Endothelial cell of umbilical vein (primary cell): Measurements from ENCODE around the gene AP3S2. TPM values are rescaled to one million over a fixed set of nuclear protein-coding genes. Genes with fewer than 3 reads are reported as not detected.

ENCODE experiments used
- BruUV-seq: library from RNA; stranded (reverse); fragments of 400-500 nt; replicated peaks from 2 replicates; lab custom pipeline; 2021; lab: Mats Ljungman, UMichigan
- CTCF ChIA-PET: fragments of 300-600, 350-600 bp; sonication (Branson Sonifier 250); formaldehyde crosslinking; loops from one replicate; lab custom pipeline; 2021; ENCODE audit warnings: antibody characterized with exemption, inconsistent platforms; lab: Charles Lee
- POLR2A ChIA-PET: fragments of 300-600, 350-600 bp; sonication (Branson Sonifier 250); formaldehyde crosslinking; loops from one replicate; lab custom pipeline; 2021; ENCODE audit warnings: antibody characterized with exemption, inconsistent platforms; lab: Charles Lee
- DNase-seq: peaks from one replicate; pipeline ENCODE4 v3.0.0-alpha.2; 2011; ENCODE audit warnings: low read depth, low spot score
- FAIRE-seq: peaks from 2 replicates; lab custom pipeline; 2011; peaks lifted over from hg19 to GRCh38; lab: Jason Lieb, UNC
- H2AFZ ChIP-seq: 2 replicates; pipeline ENCODE4 v1.6.0; 2012; ENCODE audit warnings: low read depth, low read length, control low read depth, inconsistent platforms
- H3K27ac ChIP-seq: 2 replicates; pipeline ENCODE4 v1.5.1; 2011; ENCODE audit warnings: low read depth, mild to moderate bottlenecking, control low read depth, low read length, moderate library complexity; ENCODE audit not compliant: insufficient read depth
- H3K27me3 ChIP-seq, 2 experiments: 2 replicates each; pipeline versions ENCODE4 v1.6.0 to v1.6.1; 2011; ENCODE audit warnings: low read length in 2 of 2, mixed read lengths in 1 of 2; ENCODE audit not compliant: control insufficient read depth in 2 of 2, insufficient read depth in 2 of 2
- H3K36me3 ChIP-seq, 2 experiments: 2 replicates in 1 of 2; 3 replicates in 1 of 2; pipeline ENCODE4 v1.5.1; 2011; ENCODE audit warnings: low read length in 2 of 2, mild to moderate bottlenecking in 1 of 2, moderate library complexity in 1 of 2; ENCODE audit not compliant: control insufficient read depth in 2 of 2, insufficient read depth in 2 of 2; ENCODE audit errors: extremely low read depth in 1 of 2
- H3K4me1 ChIP-seq: 3 replicates; pipeline ENCODE4 v1.5.1; 2011; ENCODE audit warnings: mild to moderate bottlenecking, low read length; ENCODE audit not compliant: control insufficient read depth, insufficient read depth; ENCODE audit errors: extremely low read depth
- H3K4me2 ChIP-seq: 2 replicates; pipeline ENCODE4 v1.6.1; 2011; ENCODE audit warnings: low read length, control low read depth, mixed read lengths; ENCODE audit not compliant: insufficient read depth
- H3K4me3 ChIP-seq, 3 experiments: fragments of 200-600 bp in 1 of 3; sonication (generic), shearing (Covaris generic) in 1 of 3; replicated peaks in 1 of 3; 2 replicates each; pipeline ENCODE4 v1.5.1; 2011 to 2016; ENCODE audit warnings: control low read depth in 3 of 3, low read length in 3 of 3, mild to moderate bottlenecking in 2 of 3, inconsistent platforms in 1 of 3, low read depth in 1 of 3, moderate library complexity in 1 of 3; ENCODE audit not compliant: insufficient read depth in 1 of 3
- H3K79me2 ChIP-seq: 2 replicates; pipeline ENCODE4 v1.6.0; 2012; ENCODE audit warnings: low read length, inconsistent platforms; ENCODE audit not compliant: control insufficient read depth, insufficient read depth
- H3K9ac ChIP-seq: replicated peaks from 2 replicates; pipeline ENCODE3; 2011; ENCODE audit warnings: low read length, control low read depth; ENCODE audit not compliant: insufficient read depth; ENCODE audit errors: extremely low read depth
- H3K9me1 ChIP-seq: replicated peaks from 3 replicates; pipeline ENCODE4 v1.6.0; 2011; ENCODE audit warnings: mild to moderate bottlenecking, low read length; ENCODE audit not compliant: control insufficient read depth, insufficient read depth; ENCODE audit errors: extremely low read depth
- H3K9me3 ChIP-seq: replicated peaks from 2 replicates; pipeline ENCODE4 v1.5.1; 2012; ENCODE audit warnings: low read length, inconsistent platforms; ENCODE audit not compliant: control insufficient read depth, insufficient read depth
- H4K20me1 ChIP-seq: replicated peaks from 2 replicates; pipeline ENCODE3; 2011; ENCODE audit warnings: mild to moderate bottlenecking, low read length; ENCODE audit not compliant: control insufficient read depth, insufficient read depth; ENCODE audit errors: extremely low read depth
- EZH2 ChIP-seq: IDR thresholded peaks from 2 replicates; pipeline ENCODE4 v1.6.1; 2012; ENCODE audit warnings: borderline replicate concordance, low read depth, mild to moderate bottlenecking, moderate library complexity, low read length, inconsistent platforms; ENCODE audit not compliant: severe bottlenecking
- FOS ChIP-seq: IDR thresholded peaks from 2 replicates; pipeline ENCODE4 v1.6.1; 2011; ENCODE audit warnings: mild to moderate bottlenecking, low read length, moderate library complexity, borderline replicate concordance; ENCODE audit not compliant: insufficient read depth
- GATA2 ChIP-seq: IDR thresholded peaks from 2 replicates; pipeline ENCODE4 v1.7.0; 2011; ENCODE audit warnings: low read depth, mild to moderate bottlenecking, moderate library complexity, mixed read lengths, low read length; ENCODE audit not compliant: insufficient read length, insufficient read depth
- JUN ChIP-seq: IDR thresholded peaks from 2 replicates; pipeline ENCODE4 v1.6.1; 2011; ENCODE audit warnings: borderline replicate concordance, low read depth; ENCODE audit not compliant: insufficient read length, insufficient read depth
- MYC ChIP-seq: IDR thresholded peaks from one replicate; pipeline ENCODE4 v1.6.1; 2011; ENCODE audit warnings: mild to moderate bottlenecking, low read depth, low read length
- POLR2A ChIP-seq: IDR thresholded peaks from 2 replicates; pipeline ENCODE4 v1.6.1; 2012; ENCODE audit warnings: low read depth, mild to moderate bottlenecking, control low read depth, low read length
- POLR2AphosphoS5 ChIP-seq: IDR thresholded peaks from 2 replicates; pipeline ENCODE4 v1.6.1; 2012; ENCODE audit warnings: low read depth, mild to moderate bottlenecking, control low read depth, low read length, moderate library complexity; ENCODE audit not compliant: insufficient read depth
- dilution Hi-C: fragments of 300-500 bp; cut with MboI; formaldehyde crosslinking; loops from one replicate; pipeline ENCODE4 v1.15.0; 2019; ENCODE audit warnings: low sequenced_read_pairs; ENCODE audit not compliant: extremely low pct_ligation_motif_present
- intact Hi-C: fragments of 100-400 bp; cut with micrococcal nuclease; formaldehyde crosslinking; loops from one replicate; pipeline ENCODE4 v1.10.0; 2022
- polyA plus RNA-seq, 4 experiments: library from polyadenylated mRNA; depleted of rRNA in 3 of 4; stranded (reverse) in 3 of 4; unstranded in 1 of 4; fragments of >200 nt; gene quantifications; 2 replicates each; pipeline versions ENCODE4 v1.2.1 to v1.2.3, GENCODE V29; 2011 to 2012; ENCODE audit warnings: missing spikeins in 1 of 4
- total RNA-seq: library from RNA; stranded (reverse); gene quantifications from 2 replicates; pipeline ENCODE4 v1.2.3, GENCODE V29; 2021
- TF ChIP-seq, protein P1 (sequence below): IDR thresholded peaks from 2 replicates; pipeline ENCODE4 v1.6.1; 2011; ENCODE audit not compliant: insufficient read depth, insufficient read length
- TF ChIP-seq, protein P2 (sequence below), 2 donors: IDR thresholded peaks; 1 replicate in 1 of 2; 2 replicates in 1 of 2; pipeline ENCODE4 v1.5.1; 2011; ENCODE audit warnings: low read length in 2 of 2, mild to moderate bottlenecking in 2 of 2, moderate library complexity in 2 of 2, control low read depth in 1 of 2, inconsistent platforms in 1 of 2, low read depth in 1 of 2; ENCODE audit not compliant: insufficient read depth in 1 of 2; ENCODE audit errors: extremely low read depth in 1 of 2

AP3S2 gene
- total and polyA plus RNA-seq, 2 donors (not counting 3 experiments of a cell fraction or from before 2014, with no cell fraction given), result 14.6 to 31.1 TPM

DNA sequence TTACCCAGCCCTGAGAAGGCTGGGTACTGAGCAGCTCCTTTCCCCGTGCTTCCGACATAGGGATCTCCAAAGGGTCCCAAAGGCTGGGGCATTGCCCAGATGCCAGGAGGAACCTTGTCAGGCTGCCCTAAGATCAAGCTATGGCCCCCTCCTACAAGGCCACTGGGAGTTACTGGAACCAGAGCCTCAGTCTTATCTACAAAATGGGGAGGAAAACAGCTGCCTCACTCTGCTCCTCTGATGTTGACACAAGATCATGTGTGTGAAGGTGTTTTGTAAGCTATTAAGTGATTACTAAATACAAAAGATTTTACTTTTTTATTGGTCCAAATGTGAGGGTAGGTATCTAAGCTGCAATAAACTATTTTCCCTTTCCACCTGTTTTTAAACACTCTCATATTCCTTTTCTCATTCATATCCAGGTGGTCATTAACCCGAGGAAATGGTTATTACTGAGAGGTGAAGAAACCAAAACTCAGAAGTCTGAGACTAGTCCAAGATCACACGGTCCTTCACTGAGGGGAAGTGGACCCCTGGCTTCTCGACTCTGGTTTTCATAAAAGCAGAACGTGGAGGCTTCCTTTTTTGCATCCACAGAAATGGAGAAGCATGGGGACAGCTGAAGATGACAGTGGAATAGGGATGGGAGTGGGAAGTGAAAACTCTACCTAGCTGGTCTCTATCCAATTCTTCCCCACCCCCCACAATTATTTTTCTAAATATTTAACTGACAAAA lies 17.3 kb upstream of the AP3S2 start:
- BruUV-seq, result no TSS peak

More for the DNA sequence above, 17.3 kb upstream of the AP3S2 start:
- intact Hi-C loops, result loop anchor here (5.0 kb wide), 2 partner anchors 91 to 161 kb away; partner anchors contain the start of gene ZNF710
- dilution Hi-C loops, result no loop called here
- Histone ChIP-seq H4K20me1 (no peaks in the 10 kb centered on the region), H3K27me3 (no peaks in the 10 kb centered on the region), H3K9me3 (no peaks in the 10 kb centered on the region), H3K4me1 (peaks cover 11% of the 10 kb centered on the region), H3K27ac (no peak overlapping the region), H3K4me2 (no peak overlapping the region), H3K4me3 (no peak overlapping the region), H3K9ac (no peak overlapping the region), H3K79me2 (no peaks in the 10 kb centered on the region), H2AFZ (no peak overlapping the region), H3K9me1 (no peaks in the 10 kb centered on the region), H3K36me3 (peaks cover 0 to 7% of the 10 kb centered on the region in 2 experiments)
- ChIA-PET CTCF (interaction anchor here (1.0 kb wide), 1 partner anchor 13 kb away, joined by 4 read pairs; no protein-coding TSS in a partner anchor), POLR2A (no interaction called here)
- FAIRE-seq (no peak), DNase-seq (no peak)
- no peak for TF ChIP-seq FOS
- no peak for TF ChIP-seq EZH2
- TF ChIP-seq JUN, result no peak
- TF ChIP-seq POLR2AphosphoS5, result no peak
- TF ChIP-seq, protein P1, sequence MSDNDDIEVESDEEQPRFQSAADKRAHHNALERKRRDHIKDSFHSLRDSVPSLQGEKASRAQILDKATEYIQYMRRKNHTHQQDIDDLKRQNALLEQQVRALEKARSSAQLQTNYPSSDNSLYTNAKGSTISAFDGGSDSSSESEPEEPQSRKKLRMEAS, result no peak
- TF ChIP-seq GATA2, result no peak
- no peak for TF ChIP-seq MYC
- TF ChIP-seq POLR2A, result no peak
- TF ChIP-seq, protein P2, sequence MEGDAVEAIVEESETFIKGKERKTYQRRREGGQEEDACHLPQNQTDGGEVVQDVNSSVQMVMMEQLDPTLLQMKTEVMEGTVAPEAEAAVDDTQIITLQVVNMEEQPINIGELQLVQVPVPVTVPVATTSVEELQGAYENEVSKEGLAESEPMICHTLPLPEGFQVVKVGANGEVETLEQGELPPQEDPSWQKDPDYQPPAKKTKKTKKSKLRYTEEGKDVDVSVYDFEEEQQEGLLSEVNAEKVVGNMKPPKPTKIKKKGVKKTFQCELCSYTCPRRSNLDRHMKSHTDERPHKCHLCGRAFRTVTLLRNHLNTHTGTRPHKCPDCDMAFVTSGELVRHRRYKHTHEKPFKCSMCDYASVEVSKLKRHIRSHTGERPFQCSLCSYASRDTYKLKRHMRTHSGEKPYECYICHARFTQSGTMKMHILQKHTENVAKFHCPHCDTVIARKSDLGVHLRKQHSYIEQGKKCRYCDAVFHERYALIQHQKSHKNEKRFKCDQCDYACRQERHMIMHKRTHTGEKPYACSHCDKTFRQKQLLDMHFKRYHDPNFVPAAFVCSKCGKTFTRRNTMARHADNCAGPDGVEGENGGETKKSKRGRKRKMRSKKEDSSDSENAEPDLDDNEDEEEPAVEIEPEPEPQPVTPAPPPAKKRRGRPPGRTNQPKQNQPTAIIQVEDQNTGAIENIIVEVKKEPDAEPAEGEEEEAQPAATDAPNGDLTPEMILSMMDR (IDR thresholded peaks at IDR 0.05; ENCODE audit: extremely low read depth in 1 of 2, insufficient read depth in 1 of 2, low read depth in 1 of 2, low read length in 2 of 2), result no peak
